ENCODE data around the gene PDZD7. TPM values are rescaled to one million over a fixed set of nuclear protein-coding genes. Genes with fewer than 3 reads are reported as not detected.

PDZD7 gene
- total RNA-seq, 1 donor from 2014 or later, result not detected

- H3K4me1 ChIP-seq, result peaks cover 5% of the 10 kb centered on the region
- H3K9ac ChIP-seq, result no peak overlapping the region
- H3K9me3 Mint-ChIP-seq, result no peaks in the 10 kb centered on the region
- H3K27ac ChIP-seq, result no peak overlapping the region
- H3K27me3 Mint-ChIP-seq (ENCODE audit: insufficient read depth, low read depth), result peaks cover 21% of the 10 kb centered on the region
- peaks cover 7% of the 10 kb centered on the region for H3K36me3 Mint-ChIP-seq
- peaks cover 33% of the 10 kb centered on the region for H3K27me3 ChIP-seq
- H3K4me1 Mint-ChIP-seq, result peaks cover 17% of the 10 kb centered on the region
- H3K4me3 Mint-ChIP-seq, result no peak overlapping the region
- peaks cover 83% of the 10 kb centered on the region for H4K20me1 ChIP-seq (ENCODE audit: low read depth)
- peaks cover 8% of the 10 kb centered on the region for H3F3A ChIP-seq (ENCODE audit: low read depth)
- DNase-seq (ENCODE audit: low spot score), result no peak
- no peak overlapping the region for H3K4me3 ChIP-seq
- TF ChIP-seq EZH2 (IDR thresholded peaks at IDR 0.05) (no peak), EZH2phosphoT487 (IDR thresholded peaks at IDR 0.05) (no peak)
- H3K4me2 ChIP-seq, result no peak overlapping the region
- no peaks in the 10 kb centered on the region for H3K36me3 ChIP-seq
- peaks cover 17% of the 10 kb centered on the region for H3K79me2 ChIP-seq (ENCODE audit: low read depth)
- no peaks in the 10 kb centered on the region for H3K9me3 ChIP-seq (ENCODE audit: low read depth)
- no peak overlapping the region for H2AFZ ChIP-seq (replicated peaks)
- no peak overlapping the region for H3K27ac Mint-ChIP-seq
Measured at GRCh38 chr10:101054351-101054750, 23.4 kb upstream of the PDZD7 start.

GRCh38 chr10:101053516-101053915 lies 22.6 kb upstream of the PDZD7 start:
- Mint-ChIP-seq H3K9me3 (no peaks in the 10 kb centered on the region), H3K27me3 (ENCODE audit: insufficient read depth, low read depth) (peaks cover 28% of the 10 kb centered on the region), H3K4me1 (peaks cover 13% of the 10 kb centered on the region), H3K36me3 (peaks cover 7% of the 10 kb centered on the region), H3K4me3 (no peak overlapping the region), H3K27ac (no peak overlapping the region)
- Histone ChIP-seq H3K9ac (no peak overlapping the region), H3K36me3 (no peaks in the 10 kb centered on the region), H3K4me1 (peaks cover 4% of the 10 kb centered on the region), H3K27me3 (peaks cover 41% of the 10 kb centered on the region), H3K4me3 (no peak overlapping the region), H3F3A (ENCODE audit: low read depth) (peaks cover 17% of the 10 kb centered on the region), H3K4me2 (no peak overlapping the region), H4K20me1 (ENCODE audit: low read depth) (peaks cover 83% of the 10 kb centered on the region), H2AFZ (replicated peaks) (no peak overlapping the region), H3K27ac (no peak overlapping the region), H3K9me3 (ENCODE audit: low read depth) (no peaks in the 10 kb centered on the region), H3K79me2 (ENCODE audit: low read depth) (peaks cover 9% of the 10 kb centered on the region)
- TF ChIP-seq EZH2phosphoT487 (IDR thresholded peaks at IDR 0.05), result no peak
- TF ChIP-seq EZH2 (IDR thresholded peaks at IDR 0.05), result no peak
- no peak for TF ChIP-seq CTCF (IDR thresholded peaks at IDR 0.05)
- no peak for DNase-seq (ENCODE audit: low spot score)

- peaks cover 54% of the 10 kb centered on the region for H3K27me3 ChIP-seq
- H3K9me3 ChIP-seq (ENCODE audit: low read depth), result no peaks in the 10 kb centered on the region
- H2AFZ ChIP-seq (replicated peaks), result no peak overlapping the region
- no peak overlapping the region for H3K4me3 ChIP-seq
- no peaks in the 10 kb centered on the region for H3K36me3 ChIP-seq
- TF ChIP-seq EZH2 (IDR thresholded peaks at IDR 0.05), result no peak
- TF ChIP-seq EZH2phosphoT487 (IDR thresholded peaks at IDR 0.05), result no peak
- no peak for TF ChIP-seq CTCF (IDR thresholded peaks at IDR 0.05)
- peaks cover 15% of the 10 kb centered on the region for H3K4me1 ChIP-seq
- H4K20me1 ChIP-seq (ENCODE audit: low read depth), result peaks cover 92% of the 10 kb centered on the region
- H3K4me3 Mint-ChIP-seq, result no peak overlapping the region
- H3K79me2 ChIP-seq (ENCODE audit: low read depth), result no peaks in the 10 kb centered on the region
- peaks cover 40% of the 10 kb centered on the region for H3K27me3 Mint-ChIP-seq (ENCODE audit: insufficient read depth, low read depth)
- H3K9me3 Mint-ChIP-seq, result no peaks in the 10 kb centered on the region
- H3K27ac ChIP-seq, result no peak overlapping the region
- no peak overlapping the region for H3K4me2 ChIP-seq
- H3K9ac ChIP-seq, result no peak overlapping the region
- H3K36me3 Mint-ChIP-seq, result peaks cover 7% of the 10 kb centered on the region
- peaks cover 19% of the 10 kb centered on the region for H3K4me1 Mint-ChIP-seq
- peaks cover 19% of the 10 kb centered on the region for H3F3A ChIP-seq (ENCODE audit: low read depth)
- H3K27ac Mint-ChIP-seq, result no peak overlapping the region
- DNase-seq (ENCODE audit: low spot score), result no peak
Measured at GRCh38 chr10:101052285-101052684, 21.4 kb upstream of the PDZD7 start.

DNA sequence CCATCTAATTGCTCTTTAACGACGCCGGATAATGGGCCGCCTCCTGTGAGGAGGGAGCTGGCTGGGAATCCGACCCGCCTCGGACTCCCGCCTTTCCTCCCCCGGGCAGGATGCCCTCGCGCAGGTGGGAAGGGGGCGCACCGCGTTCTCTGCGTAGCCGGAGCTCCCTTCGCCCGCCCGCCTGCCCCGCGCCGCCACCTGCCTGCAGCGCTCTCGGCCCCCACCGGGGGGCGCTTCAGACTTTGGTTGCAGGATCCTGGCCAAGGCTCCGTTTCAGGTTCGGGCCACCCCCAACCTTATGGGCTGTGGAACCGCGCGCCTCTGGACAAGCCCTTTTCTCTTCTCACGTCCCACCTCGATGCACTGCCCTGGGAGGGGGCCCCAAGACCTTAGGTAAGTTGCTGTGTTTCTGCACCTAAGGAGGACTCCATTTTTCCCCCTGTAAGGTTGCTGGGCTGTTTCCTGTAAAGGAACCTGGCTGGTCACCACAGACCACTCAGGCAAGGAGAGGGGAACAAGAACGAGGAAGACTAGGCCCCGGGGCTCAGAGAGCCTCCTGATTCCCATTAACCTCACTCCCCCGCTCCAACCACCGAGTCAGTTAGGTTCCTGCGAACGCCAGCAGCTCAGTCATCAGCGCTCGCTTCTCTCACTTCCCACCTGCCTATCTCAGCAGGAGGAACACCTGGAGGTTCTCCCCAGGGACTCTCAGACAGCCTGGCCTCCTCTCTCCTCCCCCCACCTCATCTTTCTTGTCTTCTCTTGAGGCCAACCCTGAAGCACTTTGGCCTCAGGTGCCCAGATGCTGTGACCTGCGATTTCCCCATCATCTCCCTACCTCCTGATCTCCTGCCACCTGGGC lies 19.5 kb upstream of the PDZD7 start:
- Histone ChIP-seq H3K27me3 (peaks cover 72% of the 10 kb centered on the region), H3K4me3 (peak overlapping the region; percentile 11)
- peaks cover 31% of the 10 kb centered on the region for H3K4me1 Mint-ChIP-seq

More for the DNA sequence above, 19.5 kb upstream of the PDZD7 start:
- peaks cover 7% of the 10 kb centered on the region for H3K36me3 Mint-ChIP-seq
- DNase-seq (ENCODE audit: low spot score), result peak; percentile 86
- no peaks in the 10 kb centered on the region for H3K36me3 ChIP-seq
- H2AFZ ChIP-seq (replicated peaks), result no peak overlapping the region
- H3K4me3 Mint-ChIP-seq, result peak overlapping the region; percentile 64
- H3K27me3 Mint-ChIP-seq (ENCODE audit: insufficient read depth, low read depth), result peaks cover 55% of the 10 kb centered on the region
- no peak overlapping the region for H3K9ac ChIP-seq
- TF ChIP-seq CTCF (IDR thresholded peaks at IDR 0.05), result peak; percentile 92
- peak; percentile 92 for TF ChIP-seq EZH2phosphoT487 (IDR thresholded peaks at IDR 0.05)
- peak; percentile 86 for TF ChIP-seq EZH2 (IDR thresholded peaks at IDR 0.05)
- no peaks in the 10 kb centered on the region for H3K79me2 ChIP-seq (ENCODE audit: low read depth)
- H3K27ac Mint-ChIP-seq, result no peak overlapping the region
- H3K4me2 ChIP-seq, result peak overlapping the region; percentile 59
- no peaks in the 10 kb centered on the region for H3K9me3 Mint-ChIP-seq
- H3K4me1 ChIP-seq, result peaks cover 20% of the 10 kb centered on the region
- no peak overlapping the region for H3K27ac ChIP-seq
- no peaks in the 10 kb centered on the region for H3K9me3 ChIP-seq (ENCODE audit: low read depth)
- H3F3A ChIP-seq (ENCODE audit: low read depth), result peaks cover 23% of the 10 kb centered on the region
- H4K20me1 ChIP-seq (ENCODE audit: low read depth), result peaks cover 87% of the 10 kb centered on the region
